HepG2 (cell line): Measurements from ENCODE around the gene BCAT1. TPM values are rescaled to one million over a fixed set of nuclear protein-coding genes. Genes with fewer than 3 reads are reported as not detected.
A peak's percentile ranks its signal among the peaks of the same experiment; 100 is the strongest.

Experiments
- AGO2 ChIP-seq: fragments of 200-400 bp; formaldehyde crosslinking; optimal IDR thresholded peaks from 2 replicates; pipeline ENCODE3; 2017; ENCODE audit warnings: mild to moderate bottlenecking, low read depth, low read length, moderate library complexity
- CSRNP2 ChIP-seq: sonication (generic); formaldehyde crosslinking; conservative IDR thresholded peaks from 2 replicates; pipeline ENCODE4 v1.8.0; 2022; ENCODE audit warnings: low read depth, missing genetic modification reagents
- DPF2 ChIP-seq: sonication (generic); formaldehyde crosslinking; IDR thresholded peaks from 2 replicates; pipeline ENCODE4 v1.4.0; 2020; ENCODE audit warnings: mild to moderate bottlenecking, low read depth, missing genetic modification reagents, borderline replicate concordance
- KDM5A ChIP-seq: fragments of 200-600 bp; sonication (generic); IDR thresholded peaks from 2 replicates; pipeline ENCODE4 v1.7.0; 2018; ENCODE audit warnings: antibody characterized with exemption, mild to moderate bottlenecking, low read length, borderline replicate concordance
- KDM6A ChIP-seq: IDR thresholded peaks from 2 replicates; pipeline ENCODE4 v1.6.1; 2016; ENCODE audit warnings: low read depth
- KMT2B ChIP-seq: IDR thresholded peaks from 2 replicates; pipeline ENCODE4 v1.6.1; 2016; ENCODE audit warnings: missing genetic modification reagents, missing compliant biosample characterization
- MATR3 ChIP-seq: sonication (generic); formaldehyde crosslinking; IDR thresholded peaks from 2 replicates; pipeline ENCODE4 v1.4.0; 2020; ENCODE audit warnings: missing genetic modification reagents
- MBNL3 ChIP-seq: fragments of 250-450 bp; sonication (Bioruptor Pico); conservative IDR thresholded peaks from 2 replicates; pipeline ENCODE4 v1.8.0; 2022; ENCODE audit warnings: mild to moderate bottlenecking, inconsistent platforms
- MTA3 ChIP-seq: sonication (generic); formaldehyde crosslinking; IDR thresholded peaks from 2 replicates; pipeline ENCODE4 v1.4.0; 2020; ENCODE audit warnings: missing genetic modification reagents
- NFKB2 ChIP-seq: sonication (generic); formaldehyde crosslinking; IDR thresholded peaks from 2 replicates; pipeline ENCODE4 v1.4.0; 2020; ENCODE audit warnings: missing genetic modification reagents, borderline replicate concordance
- PHB2 ChIP-seq: fragments of 450-650 bp; IDR thresholded peaks from 2 replicates; pipeline ENCODE4 v1.6.1; 2018; ENCODE audit not compliant: partially characterized antibody
- POLR2AphosphoS2 ChIP-seq: IDR thresholded peaks from 2 replicates; pipeline ENCODE4 v1.6.1; 2011; ENCODE audit warnings: low read depth, low read length, improper control_type of control experiment
- RBM39 ChIP-seq: fragments of 200-400 bp; formaldehyde crosslinking; IDR thresholded peaks from one replicate; pipeline ENCODE4 v1.6.1; 2018; ENCODE audit warnings: antibody characterized with exemption, mild to moderate bottlenecking, low read depth, low read length; ENCODE audit not compliant: poor library complexity, severe bottlenecking
- RNF2 ChIP-seq: fragments of 450-650 bp; conservative IDR thresholded peaks from 2 replicates; pipeline ENCODE4 v1.6.1; 2016; ENCODE audit warnings: low read depth
- SMARCC2 ChIP-seq: fragments of 450-650 bp; IDR thresholded peaks from 2 replicates; pipeline ENCODE4 v1.6.1; 2017; ENCODE audit warnings: antibody characterized with exemption, mild to moderate bottlenecking
- SP140L ChIP-seq: sonication (generic); formaldehyde crosslinking; IDR thresholded peaks from 2 replicates; pipeline ENCODE4 v1.4.0; 2020; ENCODE audit warnings: missing genetic modification reagents, borderline replicate concordance
- SSRP1 ChIP-seq: IDR thresholded peaks from 2 replicates; pipeline ENCODE4 v1.6.1; 2016; ENCODE audit warnings: control low read depth
- TP53 ChIP-seq: sonication (generic); formaldehyde crosslinking; conservative IDR thresholded peaks from 2 replicates; pipeline ENCODE4 v1.4.0; 2020; ENCODE audit warnings: missing genetic modification reagents
- U2AF1 ChIP-seq: fragments of 200-400 bp; formaldehyde crosslinking; optimal IDR thresholded peaks from 2 replicates; pipeline ENCODE3; 2017; ENCODE audit warnings: mild to moderate bottlenecking, low read depth, low read length
- ZBTB39 ChIP-seq: sonication (generic); formaldehyde crosslinking; IDR thresholded peaks from 2 replicates; pipeline ENCODE4 v1.5.0; 2020; ENCODE audit warnings: missing genetic modification reagents
- ZFP37 ChIP-seq: sonication (generic); formaldehyde crosslinking; IDR thresholded peaks from 2 replicates; pipeline ENCODE4 v1.4.0; 2020; ENCODE audit warnings: missing genetic modification reagents, borderline replicate concordance
- ZNF160 ChIP-seq: sonication (generic); formaldehyde crosslinking; IDR thresholded peaks from 2 replicates; pipeline ENCODE4 v1.8.0; 2022; ENCODE audit warnings: mild to moderate bottlenecking, inconsistent platforms, missing genetic modification reagents
- ZNF501 ChIP-seq: sonication (generic); formaldehyde crosslinking; IDR thresholded peaks from 2 replicates; pipeline ENCODE4 v1.5.1; 2020; ENCODE audit warnings: mild to moderate bottlenecking, moderate library complexity, missing genetic modification reagents
- ZNF546 ChIP-seq: sonication (generic); formaldehyde crosslinking; conservative IDR thresholded peaks from 2 replicates; pipeline ENCODE4 v1.8.1; 2023; ENCODE audit warnings: mild to moderate bottlenecking, missing genetic modification reagents
- ZNF577 ChIP-seq: sonication (generic); formaldehyde crosslinking; IDR thresholded peaks from 2 replicates; pipeline ENCODE4 v1.4.0; 2020; ENCODE audit warnings: mild to moderate bottlenecking, low read depth, missing genetic modification reagents, borderline replicate concordance
- ZNF792 ChIP-seq: IDR thresholded peaks from 2 replicates; pipeline ENCODE4 v1.6.1; 2016
- polyA plus RNA-seq, 8 experiments: library from polyadenylated mRNA; depleted of rRNA in 3 of 8; stranded (reverse) in 7 of 8; unstranded in 1 of 8; fragments of >200 nt; fragmentation: Illumina TruSeq in 4 of 8; extraction: Trizol in 4 of 8; gene quantifications; 2 replicates each; pipeline versions ENCODE4 v1.2.1 to v1.2.3, GENCODE V29; 2011 to 2016; ENCODE audit warnings: low read depth in 4 of 8, missing spikeins in 1 of 8, mixed read lengths in 1 of 8; ENCODE audit not compliant: insufficient read depth in 1 of 8
- total RNA-seq, 5 experiments: library from RNA; depleted of rRNA; stranded (reverse); fragments of >200 nt; fragmentation: Illumina TruSeq; extraction: Trizol; gene quantifications; 2 replicates each; pipeline ENCODE4 v1.2.3, GENCODE V29; 2016; ENCODE audit warnings: low read depth in 1 of 5
- TF ChIP-seq, protein P1 (sequence below): sonication (generic); formaldehyde crosslinking; IDR thresholded peaks from 2 replicates; pipeline ENCODE4 v1.8.1; 2023; ENCODE audit warnings: mild to moderate bottlenecking, inconsistent platforms, moderate library complexity, missing genetic modification reagents, borderline replicate concordance

Gene BCAT1
- total and polyA plus RNA-seq, 2 of the 13 experiments (the other 11 are each of a cell fraction or from before 2014, with no cell fraction given): 8.0 to 75.5 TPM

GRCh38 chr12:24948757-24949722, at the start of gene BCAT1 (continued):
- 0 out of 2 replicates have a peak, but pooled peaks have one; percentile 77 for TF ChIP-seq RNF2
- no peak for TF ChIP-seq U2AF1
- TF ChIP-seq MTA3 (CRISPR knock-in tag): no peak
- TF ChIP-seq ZNF792 (CRISPR knock-in tag): no peak
- TF ChIP-seq RBM39: peak; percentile 94
- TF ChIP-seq, protein P1, sequence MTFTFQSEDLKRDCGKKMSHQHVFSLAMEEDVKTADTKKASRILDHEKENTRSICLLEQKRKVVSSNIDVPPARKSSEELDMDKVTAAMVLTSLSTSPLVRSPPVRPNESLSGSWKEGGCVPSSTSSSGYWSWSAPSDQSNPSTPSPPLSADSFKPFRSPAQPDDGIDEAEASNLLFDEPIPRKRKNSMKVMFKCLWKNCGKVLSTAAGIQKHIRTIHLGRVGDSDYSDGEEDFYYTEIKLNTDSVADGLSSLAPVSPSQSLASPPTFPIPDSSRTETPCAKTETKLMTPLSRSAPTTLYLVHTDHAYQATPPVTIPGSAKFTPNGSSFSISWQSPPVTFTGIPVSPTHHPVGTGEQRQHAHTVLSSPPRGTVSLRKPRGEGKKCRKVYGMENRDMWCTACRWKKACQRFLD: peak; percentile 86; the same call in 1 of the 2 replicates
- no peak; the same call in 1 of the 2 replicates for TF ChIP-seq SP140L (CRISPR knock-in tag)
- no peak for TF ChIP-seq CSRNP2
- TF ChIP-seq KDM5A: no peak
- TF ChIP-seq ZNF546: 0 out of 2 replicates have a peak, but pooled peaks have one; percentile 67
- no peak for TF ChIP-seq DPF2 (CRISPR knock-in tag)
- TF ChIP-seq ZBTB39 (CRISPR knock-in tag): no peak
- TF ChIP-seq ZNF160 (CRISPR knock-in tag): no peak
- peak; percentile 86 for TF ChIP-seq KMT2B
- TF ChIP-seq ZFP37 (CRISPR knock-in tag): no peak
- no peak for TF ChIP-seq POLR2AphosphoS2
- TF ChIP-seq NFKB2 (CRISPR knock-in tag): peak; percentile 66; the same call in 1 of the 2 replicates
- peak; percentile 54; the same call in 1 of the 2 replicates for TF ChIP-seq ZNF501
- TF ChIP-seq PHB2: no peak
- no peak for TF ChIP-seq MATR3
- no peak for TF ChIP-seq SMARCC2
- TF ChIP-seq MBNL3 (CRISPR knock-in tag): no peak
- TF ChIP-seq TP53 (CRISPR knock-in tag): no peak
- TF ChIP-seq SSRP1 (CRISPR knock-in tag): no peak
- TF ChIP-seq ZNF577 (CRISPR knock-in tag): no peak
- no peak for TF ChIP-seq KDM6A (CRISPR knock-in tag)
- TF ChIP-seq AGO2: no peak
